HG03196 (cell line): ENCODE data around the gene FKBP5.
"Not testable (repeated sequence)": the region's sequence is repeated elsewhere in the genome, so short reads cannot be mapped to it uniquely, and the experiment has no call there.

ENCODE experiments used
- ATAC-seq: cut with Tn5 transposase; IDR thresholded peaks from one replicate; pipeline ENCODE4 v1.9.1; 2021; ENCODE audit not compliant: unreplicated experiment

Gene FKBP5

DNA sequence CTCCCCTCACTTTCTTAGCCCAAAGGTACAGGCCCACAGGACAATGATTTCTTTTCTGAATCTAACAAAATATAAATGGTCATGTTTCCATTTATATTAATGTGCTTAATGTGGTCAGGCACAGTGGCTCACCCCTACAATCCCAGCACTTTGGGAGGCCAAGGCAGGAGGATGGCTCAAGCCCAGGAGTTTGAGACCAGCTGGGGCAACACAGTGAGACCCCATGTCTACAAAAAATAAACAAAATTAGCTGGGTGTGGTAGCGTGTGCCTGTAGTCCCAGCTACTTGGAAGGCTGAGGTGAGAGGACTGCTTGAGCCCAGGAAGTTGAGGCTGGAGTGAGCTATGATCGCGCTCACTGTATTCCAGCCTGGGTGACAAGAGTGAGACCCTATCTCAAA, 98.8 kb downstream of the FKBP5 start:
- no peak for ATAC-seq

DNA sequence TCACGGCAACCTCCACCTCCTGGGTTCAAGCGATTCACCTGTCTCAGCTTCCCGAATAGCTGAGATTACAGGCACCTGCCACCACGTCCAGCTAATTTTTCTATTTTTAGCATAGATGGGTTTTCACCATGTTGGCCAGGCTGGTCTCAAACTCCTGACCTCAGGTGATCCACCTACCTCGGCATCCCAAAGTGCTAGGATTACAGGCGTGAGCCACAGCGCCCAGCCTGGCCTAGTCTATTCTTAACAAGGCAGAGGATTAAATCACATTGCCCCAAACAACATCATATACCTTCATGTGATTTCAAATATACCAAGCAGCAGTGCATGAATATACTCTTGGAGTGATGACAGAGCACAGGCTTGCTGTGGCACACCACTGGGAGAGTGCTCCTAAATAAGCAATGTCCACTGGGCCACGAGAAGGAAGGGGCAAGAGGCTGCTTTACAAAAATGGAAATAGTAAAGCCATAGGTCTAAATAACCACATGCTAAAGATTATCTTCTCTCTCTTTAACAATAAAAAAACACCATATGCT, 99.4 kb downstream of the FKBP5 start:
- no peak for ATAC-seq

GRCh38 chr6:35587167-35587566, 101.5 kb downstream of the FKBP5 start:
- no peak for ATAC-seq

DNA sequence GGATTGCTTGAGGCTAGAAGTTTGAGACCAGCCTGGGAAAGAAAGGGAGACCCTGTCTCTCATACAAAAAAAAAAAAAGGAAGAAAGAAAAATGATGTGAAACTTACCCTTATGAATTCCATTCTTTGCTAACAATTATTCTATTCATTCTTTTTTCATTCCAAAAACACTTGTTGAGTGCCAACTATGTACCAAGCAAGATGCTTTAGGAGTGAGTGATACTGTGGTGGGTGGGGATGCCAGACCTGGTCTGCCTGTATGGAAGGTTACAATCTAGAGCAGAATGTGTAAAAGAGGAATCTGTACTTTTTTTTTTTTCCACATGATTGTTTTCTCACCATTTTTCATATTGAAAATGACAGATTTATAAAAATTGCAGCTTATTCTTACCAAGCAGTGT, 102.2 kb downstream of the FKBP5 start:
- no peak for ATAC-seq

DNA sequence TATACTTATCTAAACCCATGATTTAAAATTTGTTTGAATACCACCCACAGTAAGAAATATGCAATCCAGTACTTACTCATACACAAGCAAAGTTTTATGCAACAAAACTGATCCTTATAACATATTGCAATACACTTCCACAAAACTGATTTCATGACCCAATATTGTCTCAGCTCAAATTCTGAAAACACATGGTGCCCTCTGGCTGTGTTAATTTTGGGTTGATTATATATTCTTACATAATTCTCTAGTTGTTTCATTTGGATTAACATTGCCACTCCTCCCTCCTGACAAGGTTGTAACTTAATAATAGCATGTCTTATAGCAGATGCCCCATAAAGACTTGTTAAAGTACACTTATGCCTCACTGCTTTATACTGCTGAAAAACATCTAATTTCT, 103.1 kb downstream of the FKBP5 start:
- ATAC-seq, result no peak

GRCh38 chr6:35583893-35584688, 104.6 kb downstream of the FKBP5 start:
- ATAC-seq, result no peak

DNA sequence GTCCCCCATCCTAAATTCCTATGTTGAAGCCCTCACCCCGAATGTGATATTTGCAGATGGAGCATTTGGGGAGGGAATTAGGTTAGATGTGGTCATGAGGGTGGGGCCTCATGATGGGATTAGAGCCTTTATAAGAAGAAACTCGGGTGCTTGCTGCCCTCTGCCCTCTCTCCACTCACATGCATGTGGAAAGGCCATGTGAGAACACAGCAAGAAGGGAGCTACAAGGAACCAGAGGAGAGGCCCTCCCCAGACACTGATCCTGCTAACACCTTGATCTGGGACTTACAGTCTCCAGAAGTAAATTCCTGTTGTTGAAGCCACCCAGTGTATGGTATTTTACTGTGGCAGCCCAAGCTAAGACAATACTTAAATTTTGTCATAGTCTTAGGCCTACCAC, 106.4 kb downstream of the FKBP5 start:
- ATAC-seq, result no peak

DNA sequence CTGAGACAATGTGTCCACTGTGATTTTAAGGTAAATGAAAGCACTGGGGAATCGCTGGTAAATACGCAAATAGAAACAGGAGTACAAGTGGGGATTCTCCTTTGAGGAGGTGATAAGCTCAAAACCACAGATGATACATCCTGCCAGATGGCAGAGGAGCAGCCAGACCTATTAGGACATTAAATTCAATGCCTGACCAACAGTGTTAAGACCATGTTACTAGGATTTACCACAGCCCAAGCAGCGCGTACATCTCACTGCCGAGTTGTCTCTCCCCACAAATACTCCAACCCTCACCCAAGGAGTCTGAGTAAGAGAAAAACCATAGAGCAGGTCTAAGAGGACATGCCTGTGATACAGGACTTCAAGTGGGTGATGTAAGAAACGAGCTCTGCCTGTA, 107.1 kb downstream of the FKBP5 start:
- no peak for ATAC-seq

- no peak for ATAC-seq
Observed at GRCh38 chr6:35580836-35581235, 107.9 kb downstream of the FKBP5 start.

- no peak for ATAC-seq
Observed at GRCh38 chr6:35576682-35577081, 112.0 kb downstream of the FKBP5 start.

DNA sequence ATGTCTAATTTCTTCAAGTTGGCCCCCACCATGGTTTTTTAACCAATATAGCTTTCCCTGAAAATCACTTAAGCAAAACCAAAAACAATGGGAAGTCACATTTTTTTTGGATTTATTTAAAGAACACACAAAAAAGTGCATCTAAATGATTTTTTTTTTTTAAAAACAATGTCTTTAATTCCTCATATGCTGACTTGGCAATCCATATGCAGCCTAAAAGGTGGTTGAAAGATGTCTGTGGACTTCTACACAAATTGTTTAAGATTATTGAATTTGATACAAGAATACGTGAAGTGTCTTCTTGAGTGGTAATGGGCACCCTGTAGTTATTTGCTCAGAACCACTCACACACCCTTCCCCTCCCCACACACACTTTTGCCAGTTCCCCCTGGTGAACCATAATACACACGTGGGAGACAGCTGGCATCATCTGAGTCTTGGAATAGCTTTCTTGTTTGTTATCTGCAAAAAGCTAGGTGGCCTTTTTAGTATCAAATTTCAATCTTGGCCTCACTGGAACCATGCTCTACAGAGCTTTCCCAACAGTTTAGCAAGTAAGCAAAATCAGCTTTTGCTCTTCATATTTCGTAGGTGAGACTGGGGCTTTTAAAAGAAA, 115.1 kb downstream of the FKBP5 start:
- no peak for ATAC-seq

DNA sequence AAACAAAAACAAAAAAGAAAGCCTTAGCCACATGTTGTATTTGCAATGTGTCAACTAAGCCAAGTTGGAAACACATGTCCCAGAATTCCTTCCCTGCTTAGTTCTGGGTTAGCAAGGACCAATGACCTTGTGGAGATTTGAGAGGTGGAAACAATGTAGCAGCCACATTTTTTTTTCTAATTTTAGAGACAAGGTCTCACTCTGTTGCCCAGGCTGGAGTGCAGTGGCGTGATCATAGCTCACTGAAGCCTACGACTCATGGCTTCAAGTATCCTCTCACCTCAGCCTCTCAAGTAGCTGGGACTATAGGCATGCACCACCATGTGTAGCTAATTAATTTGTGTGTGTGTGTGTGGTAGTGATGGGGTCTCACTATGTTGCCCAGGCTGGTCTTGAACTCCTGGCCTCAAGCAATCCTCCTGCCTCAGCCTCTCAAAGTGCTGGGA, 117.8 kb downstream of the FKBP5 start:
- not testable (repeated sequence) for ATAC-seq

DNA sequence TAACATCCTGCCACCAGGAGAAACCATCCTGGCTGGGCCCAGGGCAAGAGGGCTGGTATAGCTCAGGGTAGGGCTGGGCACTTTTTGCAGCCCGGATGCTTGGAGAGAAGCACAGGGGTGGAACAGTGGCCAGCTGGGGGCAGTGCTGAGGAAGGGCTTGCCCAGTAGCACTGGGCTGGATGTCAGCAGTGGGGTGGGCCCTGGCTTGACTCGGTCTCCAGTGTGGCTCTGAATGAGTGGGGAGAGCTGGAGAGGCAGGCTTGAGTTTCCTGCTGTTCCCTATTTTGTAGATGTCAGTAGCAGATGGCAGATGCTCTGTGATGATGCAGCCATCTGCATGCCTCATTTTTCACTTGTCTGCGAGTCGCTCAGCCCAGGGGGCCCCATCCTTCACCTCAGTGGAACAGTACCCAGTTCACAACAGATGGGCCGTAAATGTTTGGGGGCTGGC, 119.7 kb downstream of the FKBP5 start:
- ATAC-seq, result no peak

- no peak for ATAC-seq
Observed at GRCh38 chr6:35566794-35567193, 121.9 kb downstream of the FKBP5 start.

GRCh38 chr6:35564733-35565132, 124.0 kb downstream of the FKBP5 start:
- no peak for ATAC-seq

DNA sequence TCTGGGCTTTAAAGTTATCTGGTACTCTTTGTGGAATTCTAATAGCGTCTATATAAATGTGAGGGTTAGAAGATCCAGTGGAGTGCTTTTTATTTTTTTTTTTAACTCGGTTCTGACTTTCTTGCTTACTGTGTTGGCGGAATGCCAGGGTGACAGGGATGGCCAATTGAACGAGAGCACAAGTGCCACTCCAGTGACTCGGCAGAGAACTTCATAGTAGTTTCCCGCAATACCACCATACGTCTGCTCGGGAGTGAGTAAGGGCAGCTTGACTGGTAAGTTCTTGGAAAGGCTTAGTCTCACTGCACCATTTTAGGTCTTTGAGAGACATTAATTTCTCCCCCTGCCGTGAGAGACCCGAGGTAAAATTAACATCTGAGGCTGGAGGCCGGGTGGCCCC, 126.7 kb downstream of the FKBP5 start:
- no peak for ATAC-seq

DNA sequence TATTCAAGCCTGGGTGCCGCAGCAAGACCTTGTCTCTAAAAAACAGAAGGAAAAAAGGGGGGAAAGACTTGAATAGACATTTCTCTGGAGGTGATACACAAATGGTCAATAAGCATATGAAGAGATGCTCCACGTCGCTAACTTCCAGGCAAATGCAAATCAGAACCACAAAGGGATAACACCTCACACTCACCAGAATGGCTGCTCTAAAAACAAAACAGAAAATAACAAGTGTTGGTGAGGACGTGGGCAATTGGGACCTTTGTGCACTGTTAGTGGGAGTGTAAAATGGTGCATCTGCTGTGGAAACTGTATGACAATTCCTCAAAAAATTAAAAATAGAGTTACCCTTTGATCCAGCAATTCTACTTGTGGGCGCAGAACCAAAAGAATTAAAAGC, 127.6 kb downstream of the FKBP5 start:
- ATAC-seq, result no peak

DNA sequence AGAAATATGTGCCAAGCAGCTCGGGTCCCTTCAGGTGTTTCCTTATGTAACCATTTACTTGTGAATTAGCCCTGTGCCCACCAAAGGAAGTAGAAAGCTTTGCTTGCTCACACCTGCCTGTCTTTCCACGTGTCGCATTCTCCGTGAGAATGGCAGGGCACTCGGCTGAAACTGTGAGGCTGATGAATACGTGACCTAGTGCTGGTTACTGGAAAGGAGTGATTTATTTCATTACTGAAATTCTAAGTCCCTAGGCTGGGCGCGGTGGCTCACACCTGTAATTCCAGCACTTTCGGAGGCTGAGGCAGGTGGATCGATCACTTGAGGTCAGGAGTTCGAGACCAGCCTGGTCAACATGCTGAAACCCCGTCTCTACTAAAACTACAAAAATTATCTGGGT, 130.1 kb downstream of the FKBP5 start:
- ATAC-seq, result no peak

GRCh38 chr6:35557239-35557638, 131.5 kb downstream of the FKBP5 start:
- ATAC-seq, result no peak

GRCh38 chr6:35554811-35555210, 133.9 kb downstream of the FKBP5 start:
- no peak for ATAC-seq

- no peak for ATAC-seq
Observed at GRCh38 chr6:35553315-35553714, 135.4 kb downstream of the FKBP5 start.

GRCh38 chr6:35552285-35552917, 136.3 kb downstream of the FKBP5 start:
- ATAC-seq, result no peak
